ENCODE measurements around the gene MCF2L2.
A peak's percentile ranks its signal among the peaks of the same experiment; 100 is the strongest.

The MCF2L2 gene

GRCh38 chr3:183288117-183288516, 140.3 kb downstream of the MCF2L2 start:
- DNase-seq = no peak

- no peak for DNase-seq
These were observed 141.0 kb downstream of the MCF2L2 start for GRCh38 chr3:183287301-183287971.

GRCh38 chr3:183285828-183286457, 142.5 kb downstream of the MCF2L2 start:
- no peak for DNase-seq

- no peak for DNase-seq
These were observed 143.1 kb downstream of the MCF2L2 start for GRCh38 chr3:183285318-183285717.

- DNase-seq = no peak
These were observed 143.8 kb downstream of the MCF2L2 start for GRCh38 chr3:183284570-183284969.

GRCh38 chr3:183283886-183284285, 144.5 kb downstream of the MCF2L2 start:
- DNase-seq = no peak

- no peak for DNase-seq
These were observed 147.2 kb downstream of the MCF2L2 start for GRCh38 chr3:183281126-183281797.

GRCh38 chr3:183279371-183279770, 149.0 kb downstream of the MCF2L2 start:
- DNase-seq = no peak

- DNase-seq = no peak
These were observed 149.8 kb downstream of the MCF2L2 start for GRCh38 chr3:183278479-183279088.

- no peak for DNase-seq
These were observed 151.2 kb downstream of the MCF2L2 start for GRCh38 chr3:183277260-183277659.

- DNase-seq = no peak
These were observed 152.5 kb downstream of the MCF2L2 start for GRCh38 chr3:183275937-183276336.

- DNase-seq = no peak
These were observed 153.0 kb downstream of the MCF2L2 start for GRCh38 chr3:183275418-183275817.

- no peak for DNase-seq
These were observed 153.8 kb downstream of the MCF2L2 start for GRCh38 chr3:183274609-183275008.

- DNase-seq = no peak
These were observed 155.6 kb downstream of the MCF2L2 start for GRCh38 chr3:183272791-183273190.

GRCh38 chr3:183272142-183272541, 156.3 kb downstream of the MCF2L2 start:
- DNase-seq = no peak

- DNase-seq = no peak
These were observed 158.1 kb downstream of the MCF2L2 start for GRCh38 chr3:183270344-183270743.

GRCh38 chr3:183269345-183269744, 159.1 kb downstream of the MCF2L2 start:
- no peak for DNase-seq

- DNase-seq = no peak
These were observed 160.1 kb downstream of the MCF2L2 start for GRCh38 chr3:183268366-183268765.

- no peak for DNase-seq
These were observed 161.3 kb downstream of the MCF2L2 start for GRCh38 chr3:183267140-183267539.

- DNase-seq = no peak
These were observed 162.0 kb downstream of the MCF2L2 start for GRCh38 chr3:183266454-183266853.

- DNase-seq = peak; percentile 23
These were observed 162.5 kb downstream of the MCF2L2 start for GRCh38 chr3:183265834-183266417.

- no peak for DNase-seq
These were observed 163.2 kb downstream of the MCF2L2 start for GRCh38 chr3:183265157-183265642.

- no peak for DNase-seq
These were observed 164.2 kb downstream of the MCF2L2 start for GRCh38 chr3:183264268-183264667.
